WTC11 (cell line): ENCODE measurements around the gene NMRAL1. TPM values are rescaled to one million over a fixed set of nuclear protein-coding genes. Genes with fewer than 3 reads are reported as not detected.
A peak's percentile ranks its signal among the peaks of the same experiment; 100 is the strongest.

ENCODE experiments used
- AFF4 ChIP-seq: sonication (generic); formaldehyde crosslinking; IDR thresholded peaks from 2 replicates; pipeline ENCODE4 v1.8.1; 2023; ENCODE audit warnings: mild to moderate bottlenecking, missing genetic modification reagents, borderline replicate concordance
- ATF1 ChIP-seq: sonication (generic); formaldehyde crosslinking; IDR thresholded peaks from 2 replicates; pipeline ENCODE4 v1.8.1; 2023; ENCODE audit warnings: mild to moderate bottlenecking, moderate library complexity, missing genetic modification reagents
- CREM ChIP-seq: sonication (generic); formaldehyde crosslinking; IDR thresholded peaks from 2 replicates; pipeline ENCODE4 v1.8.1; 2022; ENCODE audit warnings: mild to moderate bottlenecking, missing genetic modification reagents, moderate library complexity
- E2F4 ChIP-seq: sonication (generic); formaldehyde crosslinking; IDR thresholded peaks from 2 replicates; pipeline ENCODE4 v1.8.1; 2022; ENCODE audit warnings: low read depth, mild to moderate bottlenecking, moderate library complexity, missing genetic modification reagents, borderline replicate concordance
- ELF4 ChIP-seq: sonication (generic); formaldehyde crosslinking; IDR thresholded peaks from 2 replicates; pipeline ENCODE4 v1.8.1; 2022; ENCODE audit warnings: low read depth, mild to moderate bottlenecking, moderate library complexity, missing genetic modification reagents
- ESRRA ChIP-seq: sonication (generic); formaldehyde crosslinking; IDR thresholded peaks from 2 replicates; pipeline ENCODE4 v1.8.1; 2022; ENCODE audit warnings: mild to moderate bottlenecking, missing genetic modification reagents, borderline replicate concordance
- FOXK1 ChIP-seq: sonication (generic); formaldehyde crosslinking; IDR thresholded peaks from 2 replicates; pipeline ENCODE4 v1.8.0; 2022; ENCODE audit warnings: mild to moderate bottlenecking, moderate library complexity, missing genetic modification reagents
- IRF1 ChIP-seq: sonication (generic); formaldehyde crosslinking; IDR thresholded peaks from 2 replicates; pipeline ENCODE4 v1.8.0; 2023; ENCODE audit warnings: missing genetic modification reagents
- JUN ChIP-seq: sonication (generic); formaldehyde crosslinking; IDR thresholded peaks from 2 replicates; pipeline ENCODE4 v1.8.0; 2023; ENCODE audit warnings: mild to moderate bottlenecking, missing genetic modification reagents
- MAX ChIP-seq: sonication (generic); formaldehyde crosslinking; IDR thresholded peaks from 2 replicates; pipeline ENCODE4 v1.8.0; 2022; ENCODE audit warnings: mild to moderate bottlenecking, missing genetic modification reagents
- NR3C1 ChIP-seq: sonication (generic); formaldehyde crosslinking; conservative IDR thresholded peaks from 2 replicates; pipeline ENCODE4 v1.8.1; 2023; ENCODE audit warnings: low read depth, mild to moderate bottlenecking, missing genetic modification reagents
- PRDM15 ChIP-seq: sonication (generic); formaldehyde crosslinking; IDR thresholded peaks from 2 replicates; pipeline ENCODE4 v1.8.0; 2022; ENCODE audit warnings: missing genetic modification reagents
- PREB ChIP-seq: sonication (generic); formaldehyde crosslinking; IDR thresholded peaks from 2 replicates; pipeline ENCODE4 v1.8.1; 2022; ENCODE audit warnings: mild to moderate bottlenecking, missing genetic modification reagents, moderate library complexity, borderline replicate concordance
- SMAD3 ChIP-seq: sonication (generic); formaldehyde crosslinking; IDR thresholded peaks from 2 replicates; pipeline ENCODE4 v1.8.0; 2022; ENCODE audit warnings: missing genetic modification reagents, mild to moderate bottlenecking, borderline replicate concordance
- TCF7 ChIP-seq: sonication (generic); formaldehyde crosslinking; IDR thresholded peaks from 2 replicates; pipeline ENCODE4 v1.8.0; 2022; ENCODE audit warnings: mild to moderate bottlenecking, low read depth, missing genetic modification reagents, moderate library complexity
- TP53 ChIP-seq: sonication (generic); formaldehyde crosslinking; IDR thresholded peaks from 2 replicates; pipeline ENCODE4 v1.8.1; 2023; ENCODE audit warnings: mild to moderate bottlenecking, missing genetic modification reagents
- USF1 ChIP-seq: sonication (generic); formaldehyde crosslinking; IDR thresholded peaks from 2 replicates; pipeline ENCODE4 v1.8.0; 2022; ENCODE audit warnings: mild to moderate bottlenecking, missing genetic modification reagents
- USF2 ChIP-seq: sonication (generic); formaldehyde crosslinking; IDR thresholded peaks from 2 replicates; pipeline ENCODE4 v1.8.1; 2023; ENCODE audit warnings: mild to moderate bottlenecking, missing genetic modification reagents, moderate library complexity
- ZBTB21 ChIP-seq: sonication (generic); formaldehyde crosslinking; IDR thresholded peaks from 2 replicates; pipeline ENCODE4 v1.8.1; 2023; ENCODE audit warnings: mild to moderate bottlenecking, missing genetic modification reagents, borderline replicate concordance
- ZMAT4 ChIP-seq: fragments of 250-450 bp; sonication (Bioruptor Pico); IDR thresholded peaks from 2 replicates; pipeline ENCODE4 v1.9.0; 2021; ENCODE audit warnings: mild to moderate bottlenecking
- ZNF121 ChIP-seq: sonication (generic); formaldehyde crosslinking; IDR thresholded peaks from 2 replicates; pipeline ENCODE4 v1.8.0; 2023; ENCODE audit warnings: missing genetic modification reagents
- ZNF138 ChIP-seq: sonication (generic); formaldehyde crosslinking; conservative IDR thresholded peaks from 2 replicates; pipeline ENCODE4 v1.8.1; 2022; ENCODE audit warnings: mild to moderate bottlenecking, moderate library complexity, missing genetic modification reagents
- ZNF416 ChIP-seq: fragments of 250-450 bp; sonication (Bioruptor Pico); IDR thresholded peaks from 2 replicates; pipeline ENCODE4 v1.9.0; 2021; ENCODE audit warnings: mild to moderate bottlenecking, inconsistent platforms
- total RNA-seq: library from RNA; stranded (reverse); gene quantifications from 3 replicates; pipeline ENCODE4 v1.2.3, GENCODE V29; 2021

The NMRAL1 gene
- total RNA-seq, 1 experiment from 2014 or later: 68.1 TPM

- TF ChIP-seq ESRRA (CRISPR knock-in tag): peak; percentile 92
- TF ChIP-seq CREM (CRISPR knock-in tag): peak; percentile 69; the same call in 1 of the 2 replicates
- TF ChIP-seq USF2 (CRISPR knock-in tag): peak; percentile 61
- peak; percentile 98 for TF ChIP-seq FOXK1 (CRISPR knock-in tag)
- no peak for TF ChIP-seq ZNF416 (CRISPR knock-in tag)
- TF ChIP-seq E2F4 (CRISPR knock-in tag): peak; percentile 75; the same call in 1 of the 2 replicates
- peak; percentile 36; the same call in 1 of the 2 replicates for TF ChIP-seq ELF4 (CRISPR knock-in tag)
- no peak for TF ChIP-seq AFF4 (CRISPR knock-in tag)
- TF ChIP-seq ZBTB21 (CRISPR knock-in tag): peak; percentile 95
- no peak for TF ChIP-seq PRDM15 (CRISPR knock-in tag)
- peak; percentile 97; the same call in 1 of the 2 replicates for TF ChIP-seq SMAD3 (CRISPR knock-in tag)
- TF ChIP-seq ZNF138 (CRISPR knock-in tag): 0 out of 2 replicates have a peak, but pooled peaks have one; percentile 77
- no peak for TF ChIP-seq NR3C1 (CRISPR knock-in tag)
- peak; percentile 58; the same call in 1 of the 2 replicates for TF ChIP-seq USF1 (CRISPR knock-in tag)
- TF ChIP-seq PREB (CRISPR knock-in tag): 0 out of 2 replicates have a peak, but pooled peaks have one; percentile 50
- TF ChIP-seq MAX (CRISPR knock-in tag): peak; percentile 99
- no peak for TF ChIP-seq ATF1
- 0 out of 2 replicates have a peak, but pooled peaks have one; percentile 29 for TF ChIP-seq TCF7
- no peak for TF ChIP-seq ZMAT4 (CRISPR knock-in tag)
- no peak for TF ChIP-seq JUN
- no peak for TF ChIP-seq ZNF121 (CRISPR knock-in tag)
- peak; percentile 98 for TF ChIP-seq TP53 (CRISPR knock-in tag)
- TF ChIP-seq IRF1 (CRISPR knock-in tag): peak; percentile 81
Observed at GRCh38 chr16:4475880-4476788, 1.7 kb upstream of the NMRAL1 start, which contains the start of gene HMOX2 (continued).
